OCI-LY3 (cell line): ENCODE measurements around the gene PEPD.

Experiments used
- H2AFZ ChIP-seq: fragments of 200-600, 300-600 bp; shearing (Covaris generic); 2 replicates; pipeline ENCODE4 v1.6.0; 2014; ENCODE audit warnings: antibody characterized with exemption, low read depth, low read length
- H3K27ac ChIP-seq: fragments of 200-600, 300-600 bp; sonication (generic); 2 replicates; pipeline ENCODE4 v1.5.1; 2014; ENCODE audit warnings: mild to moderate bottlenecking, low read length, moderate library complexity, mixed read lengths
- H3K27me3 ChIP-seq: fragments of 200-600, 300-600 bp; sonication (generic); 2 replicates; pipeline ENCODE4 v1.6.1; 2014; ENCODE audit warnings: low read depth, low read length, mixed read lengths
- H3K36me3 ChIP-seq: fragments of 200-600, 300-600 bp; sonication (generic); replicated peaks from 2 replicates; pipeline ENCODE3; 2014; ENCODE audit warnings: low read depth, low read length, mixed read lengths
- H3K4me1 ChIP-seq: fragments of 300-600, 200-600 bp; sonication (generic); 2 replicates; pipeline ENCODE4 v1.6.1; 2014; ENCODE audit warnings: low read length, mixed read lengths
- H3K4me2 ChIP-seq: fragments of 200-600, 300-600 bp; sonication (generic); 2 replicates; pipeline ENCODE4 v1.6.1; 2014; ENCODE audit warnings: low read length, mixed read lengths
- H3K4me3 ChIP-seq: fragments of 300-600, 200-600 bp; sonication (generic); 2 replicates; pipeline ENCODE4 v1.5.1; 2014; ENCODE audit warnings: antibody characterized with exemption, mild to moderate bottlenecking, low read length, moderate library complexity
- H3K79me2 ChIP-seq: fragments of 300-600, 200-600 bp; shearing (Covaris generic); 2 replicates; pipeline ENCODE4 v1.6.1; 2014; ENCODE audit warnings: mild to moderate bottlenecking, low read length, mixed read lengths
- H3K9ac ChIP-seq: fragments of 300-600, 200-600 bp; shearing (Covaris generic); 2 replicates; pipeline ENCODE4 v1.6.0; 2014; ENCODE audit warnings: mild to moderate bottlenecking, low read length, moderate library complexity
- H3K9me3 ChIP-seq: fragments of 200-600, 300-600 bp; shearing (Covaris generic); 2 replicates; pipeline ENCODE4 v1.6.1; 2014; ENCODE audit warnings: low read length, mixed read lengths; ENCODE audit not compliant: insufficient read depth
- H4K20me1 ChIP-seq: fragments of 200-600, 300-600 bp; sonication (generic); 2 replicates; pipeline ENCODE4 v1.6.1; 2016; ENCODE audit warnings: low read length, mixed read lengths; ENCODE audit not compliant: insufficient read depth
- CTCF ChIP-seq: fragments of 200-600, 300-600 bp; sonication (generic); IDR thresholded peaks from 2 replicates; pipeline ENCODE4 v1.5.1; 2014; ENCODE audit warnings: antibody characterized with exemption, low read length, low read depth
- EZH2phosphoT487 ChIP-seq: fragments of 200-600 bp; shearing (Covaris generic); IDR thresholded peaks from 2 replicates; pipeline ENCODE4 v1.6.1; 2018; ENCODE audit warnings: antibody characterized with exemption, mixed run types, low read depth

Gene PEPD

GRCh38 chr19:33440241-33440640 is 81.3 kb downstream of the PEPD start:
- Histone ChIP-seq H3K4me2 (no peak overlapping the region), H3K4me3 (no peak overlapping the region), H4K20me1 (no peaks in the 10 kb centered on the region), H3K36me3 (no peaks in the 10 kb centered on the region), H3K4me1 (no peaks in the 10 kb centered on the region), H3K9ac (no peak overlapping the region), H3K27me3 (no peaks in the 10 kb centered on the region), H3K27ac (no peak overlapping the region), H3K79me2 (no peaks in the 10 kb centered on the region), H2AFZ (no peak overlapping the region), H3K9me3 (no peaks in the 10 kb centered on the region)
- TF ChIP-seq CTCF = no peak
- no peak for TF ChIP-seq EZH2phosphoT487

GRCh38 chr19:33438987-33439781 is 82.4 kb downstream of the PEPD start:
- H3K27ac ChIP-seq = no peak overlapping the region
- H3K36me3 ChIP-seq = no peaks in the 10 kb centered on the region
- no peak overlapping the region for H2AFZ ChIP-seq
- H3K9me3 ChIP-seq = no peaks in the 10 kb centered on the region
- H3K9ac ChIP-seq = no peak overlapping the region
- H3K27me3 ChIP-seq = no peaks in the 10 kb centered on the region
- H3K4me2 ChIP-seq = no peak overlapping the region
- H3K79me2 ChIP-seq = no peaks in the 10 kb centered on the region
- no peak overlapping the region for H3K4me3 ChIP-seq
- H3K4me1 ChIP-seq = no peaks in the 10 kb centered on the region
- TF ChIP-seq EZH2phosphoT487 = no peak
- no peak for TF ChIP-seq CTCF
- no peaks in the 10 kb centered on the region for H4K20me1 ChIP-seq

- H3K36me3 ChIP-seq = no peaks in the 10 kb centered on the region
- no peaks in the 10 kb centered on the region for H3K79me2 ChIP-seq
- H3K4me2 ChIP-seq = no peak overlapping the region
- H3K9ac ChIP-seq = no peak overlapping the region
- no peaks in the 10 kb centered on the region for H3K9me3 ChIP-seq
- no peak overlapping the region for H2AFZ ChIP-seq
- no peaks in the 10 kb centered on the region for H4K20me1 ChIP-seq
- H3K4me1 ChIP-seq = no peaks in the 10 kb centered on the region
- H3K27me3 ChIP-seq = no peaks in the 10 kb centered on the region
- TF ChIP-seq CTCF (no peak), EZH2phosphoT487 (no peak)
- no peak overlapping the region for H3K27ac ChIP-seq
- H3K4me3 ChIP-seq = no peak overlapping the region
Measured at GRCh38 chr19:33437821-33438671, 83.5 kb downstream of the PEPD start.

- Histone ChIP-seq H3K79me2 (no peaks in the 10 kb centered on the region), H3K4me3 (no peak overlapping the region), H3K4me2 (no peak overlapping the region), H4K20me1 (no peaks in the 10 kb centered on the region), H3K9me3 (no peaks in the 10 kb centered on the region), H3K27me3 (no peaks in the 10 kb centered on the region), H3K27ac (no peak overlapping the region), H3K36me3 (no peaks in the 10 kb centered on the region), H3K4me1 (no peaks in the 10 kb centered on the region), H3K9ac (no peak overlapping the region), H2AFZ (no peak overlapping the region)
- no peak for TF ChIP-seq EZH2phosphoT487
Measured at GRCh38 chr19:33437393-33437820, 84.2 kb downstream of the PEPD start.
